HEK293T (cell line): ENCODE results near the gene CENPV.

Experiments
- ARNT ChIP-seq: fragments of 450-650 bp; IDR thresholded peaks from 2 replicates; pipeline ENCODE4 v1.6.1; 2017; ENCODE audit warnings: mild to moderate bottlenecking
- BHLHE40 ChIP-seq: fragments of 450-650 bp; IDR thresholded peaks from 2 replicates; pipeline ENCODE4 v1.6.1; 2016; ENCODE audit warnings: mild to moderate bottlenecking, moderate library complexity, borderline replicate concordance
- ELF4 ChIP-seq: fragments of 450-650 bp; IDR thresholded peaks from 2 replicates; pipeline ENCODE4 v1.6.1; 2017; ENCODE audit warnings: antibody characterized with exemption
- FOXA1 ChIP-seq: fragments of 450-650 bp; IDR thresholded peaks from 2 replicates; pipeline ENCODE4 v1.6.1; 2016; ENCODE audit warnings: mild to moderate bottlenecking
- FOXM1 ChIP-seq: fragments of 450-650 bp; IDR thresholded peaks from 2 replicates; pipeline ENCODE4 v1.6.1; 2017; ENCODE audit warnings: mild to moderate bottlenecking, borderline replicate concordance
- L3MBTL2 ChIP-seq: fragments of 450-650 bp; conservative IDR thresholded peaks from 2 replicates; pipeline ENCODE4 v1.6.1; 2016; ENCODE audit warnings: mild to moderate bottlenecking
- NFRKB ChIP-seq: fragments of 450-650 bp; IDR thresholded peaks from 2 replicates; pipeline ENCODE4 v1.6.1; 2016; ENCODE audit warnings: mild to moderate bottlenecking, moderate library complexity
- SP1 ChIP-seq: fragments of 450-650 bp; IDR thresholded peaks from 2 replicates; pipeline ENCODE4 v1.6.1; 2017
- SUZ12 ChIP-seq: fragments of 450-650 bp; IDR thresholded peaks from 2 replicates; pipeline ENCODE4 v1.6.1; 2016; ENCODE audit warnings: mild to moderate bottlenecking
- TARDBP ChIP-seq: fragments of 450-650 bp; IDR thresholded peaks from 2 replicates; pipeline ENCODE4 v1.6.1; 2016

DNA sequence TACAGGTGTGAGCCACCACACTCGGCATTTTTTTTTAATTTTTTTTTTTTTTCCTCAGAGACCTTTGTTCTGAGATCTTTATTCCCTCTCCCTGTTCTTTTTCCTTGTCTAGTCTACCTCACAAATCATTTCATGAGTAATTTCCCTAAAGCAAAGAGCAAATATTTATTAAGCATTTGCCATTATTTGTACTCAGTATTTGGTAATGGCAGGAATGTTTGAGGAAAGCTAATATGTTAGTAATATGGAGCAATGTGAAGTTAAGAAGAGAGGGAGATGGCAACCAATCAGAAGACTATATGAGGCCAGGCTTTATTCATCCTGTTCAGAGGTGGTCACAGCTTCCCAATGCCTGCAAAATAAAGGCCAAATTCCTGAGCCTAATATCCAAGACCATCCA is 13.3 kb downstream of the CENPV start:
- TF ChIP-seq FOXM1, result no peak
- TF ChIP-seq L3MBTL2, result no peak
- TF ChIP-seq ELF4, result no peak
- no peak for TF ChIP-seq SP1
- TF ChIP-seq FOXA1, result no peak
- TF ChIP-seq TARDBP, result no peak
- no peak for TF ChIP-seq ARNT
- no peak for TF ChIP-seq BHLHE40
- TF ChIP-seq SUZ12, result no peak
- TF ChIP-seq NFRKB, result no peak
